HG03439 (cell line): ENCODE measurements around the gene CUL4A.
A peak's percentile ranks its signal among the peaks of the same experiment; 100 is the strongest.

ENCODE experiments used
- ATAC-seq: cut with Tn5 transposase; IDR thresholded peaks from one replicate; pipeline ENCODE4 v1.9.1; 2021; ENCODE audit warnings: mild to moderate bottlenecking, moderate library complexity; ENCODE audit not compliant: unreplicated experiment

Gene CUL4A

DNA sequence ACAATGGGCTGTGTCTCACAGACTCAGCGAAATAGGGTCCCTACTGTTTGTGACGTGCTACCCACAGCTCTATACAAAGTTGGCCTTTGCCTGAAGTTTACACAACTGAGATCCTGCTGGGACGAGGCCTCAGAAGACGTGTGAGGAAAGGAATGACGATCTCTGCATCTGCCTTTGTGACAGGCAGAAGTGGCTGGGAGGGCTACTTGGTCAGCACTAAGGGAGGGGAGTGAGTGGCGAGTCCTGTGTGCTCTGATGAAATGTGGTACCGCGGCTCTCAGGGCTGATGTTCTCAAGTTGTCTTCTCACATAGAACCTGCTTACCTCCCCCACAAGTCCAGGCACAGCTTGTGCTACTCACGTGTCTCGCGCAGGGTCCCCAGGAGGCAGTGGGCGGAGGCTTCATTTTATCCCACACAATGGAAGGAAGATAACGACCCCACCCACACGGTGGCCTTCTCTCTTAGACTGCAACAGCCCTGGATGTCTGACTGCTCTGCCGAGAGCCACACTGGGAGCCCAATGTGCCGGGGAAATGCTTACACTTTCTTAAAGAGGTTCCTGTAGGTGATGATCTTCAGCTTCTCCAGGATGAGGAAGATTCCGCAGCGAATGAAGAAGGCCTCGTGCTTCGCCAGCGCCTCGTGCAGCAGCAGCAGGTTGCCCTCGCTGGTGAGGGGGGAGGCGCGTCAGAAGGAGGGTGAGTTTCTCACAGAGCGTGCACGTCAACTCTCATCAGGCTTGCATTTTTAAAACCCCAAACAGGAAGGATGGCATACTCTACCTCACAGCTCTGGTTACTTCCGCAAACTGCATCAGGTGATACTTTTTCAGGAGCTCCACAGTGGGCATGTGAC is 29.8 kb upstream of the CUL4A start:
- ATAC-seq, result no peak

GRCh38 chr13:113182046-113182445 is 27.4 kb upstream of the CUL4A start:
- ATAC-seq, result no peak

GRCh38 chr13:113183450-113184129 is 25.8 kb upstream of the CUL4A start:
- ATAC-seq, result no peak

DNA sequence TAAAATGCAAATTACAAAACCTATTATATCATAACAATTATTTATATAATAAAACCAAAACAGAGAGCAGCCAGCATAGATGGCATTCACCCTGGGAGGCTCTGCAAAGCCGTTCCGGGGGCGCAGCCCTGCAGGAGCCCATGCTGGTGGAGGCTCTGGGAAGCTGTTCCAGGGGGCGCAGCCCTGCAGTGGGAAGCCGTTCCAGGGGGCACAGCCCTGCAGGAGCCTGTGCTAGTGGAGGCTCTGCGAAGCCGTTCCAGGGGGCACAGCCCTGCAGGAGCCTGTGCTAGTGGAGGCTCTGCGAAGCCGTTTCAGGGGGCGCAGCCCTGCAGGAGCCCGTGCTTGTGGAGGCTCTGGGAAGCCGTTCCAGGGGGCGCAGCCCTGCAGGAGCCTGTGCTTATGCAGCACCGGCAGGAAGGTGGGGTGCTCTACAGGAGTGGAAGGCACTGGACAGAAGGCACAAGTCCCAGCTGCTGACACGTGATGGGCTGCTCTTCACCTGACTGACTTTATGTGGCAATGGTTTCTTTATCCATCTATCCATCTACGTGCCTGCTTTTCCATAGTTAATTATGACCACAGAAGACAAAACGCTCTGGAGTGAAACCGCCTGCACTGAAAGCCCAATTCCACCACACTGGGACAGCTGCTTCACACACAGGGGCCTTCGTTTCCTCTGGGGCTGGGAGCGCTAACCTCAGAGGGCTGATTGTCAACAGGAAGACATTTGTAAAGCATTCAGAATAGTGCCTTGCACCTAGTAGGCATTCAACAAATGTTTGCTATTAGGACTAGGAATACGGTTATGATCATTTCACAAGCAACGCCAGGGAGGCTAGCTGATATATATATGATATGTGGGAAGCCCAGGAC is 24.6 kb upstream of the CUL4A start:
- no peak for ATAC-seq

DNA sequence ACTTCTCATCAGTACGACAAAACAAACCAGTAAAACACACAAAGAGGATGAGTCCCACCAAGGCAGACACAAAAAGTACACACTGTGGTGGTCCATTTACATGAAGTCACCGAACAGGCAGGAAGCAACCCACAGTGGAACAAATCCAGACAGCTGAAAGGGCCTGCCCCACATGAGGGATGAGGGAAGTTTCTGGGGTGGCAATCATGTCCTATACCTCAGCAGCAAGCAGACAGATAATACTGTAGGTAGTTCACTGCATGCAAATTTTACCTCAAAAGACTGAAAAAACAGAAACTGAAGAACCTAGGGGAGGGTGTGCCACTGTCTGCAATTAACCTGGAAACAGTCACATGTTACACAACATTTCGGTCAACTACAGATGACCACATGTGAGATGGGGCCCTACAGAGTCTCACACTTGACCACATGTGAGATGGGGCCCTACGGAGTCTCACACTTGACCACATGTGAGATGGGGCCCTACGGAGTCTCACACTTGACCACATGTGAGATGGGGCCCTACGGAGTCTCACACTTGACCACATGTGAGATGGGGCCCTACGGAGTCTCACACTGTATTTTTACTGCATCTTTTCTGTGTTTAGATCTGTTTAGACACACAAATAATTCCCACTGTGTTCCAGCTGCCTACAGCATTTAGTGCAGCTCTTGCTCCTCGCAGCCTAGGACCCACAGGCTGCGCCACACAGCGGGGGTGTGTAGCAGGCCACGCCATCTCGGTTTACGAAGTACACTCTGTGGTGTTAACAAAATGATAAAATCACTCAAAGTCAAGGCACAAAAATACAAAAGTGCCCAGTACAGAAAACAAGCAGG is 23.1 kb upstream of the CUL4A start:
- ATAC-seq, result peak; percentile 94

GRCh38 chr13:113187263-113187669 is 22.1 kb upstream of the CUL4A start:
- ATAC-seq, result no peak

DNA sequence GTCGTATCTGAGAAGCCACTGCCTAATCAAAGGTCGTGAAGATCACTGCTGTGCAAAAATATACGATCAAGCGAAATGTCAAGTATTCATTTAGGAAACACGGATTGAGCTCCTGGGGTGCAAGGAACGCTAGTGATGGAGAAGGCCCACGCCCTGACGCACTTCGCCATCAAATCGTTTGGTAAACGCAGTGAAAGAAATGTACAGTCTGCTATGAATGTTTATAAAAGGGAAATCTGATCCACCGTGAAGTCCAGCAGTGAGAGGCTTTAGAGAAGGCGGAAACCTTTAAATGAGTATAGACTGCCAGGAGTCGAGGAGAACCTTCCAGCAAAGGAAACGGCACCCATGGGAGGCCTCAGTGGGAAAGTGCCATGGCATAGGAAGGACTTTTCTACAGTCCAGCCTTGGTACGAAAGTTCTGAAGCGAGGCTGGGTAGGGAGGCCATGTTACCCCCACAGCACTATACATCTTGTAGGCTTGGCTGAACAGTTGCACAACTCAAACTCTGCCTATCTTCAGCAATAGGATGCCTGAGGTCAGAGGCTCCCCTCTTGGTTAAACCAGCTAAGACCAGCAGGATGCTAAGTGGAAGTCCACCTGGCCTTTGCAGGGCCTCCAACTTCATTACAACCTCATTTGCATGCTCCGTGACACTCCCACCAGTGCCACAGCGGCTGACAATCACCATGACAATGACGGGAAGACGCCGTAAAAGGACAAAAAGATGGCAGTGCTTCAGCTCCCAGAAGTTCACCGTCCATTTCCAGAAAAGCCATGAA is 21.3 kb upstream of the CUL4A start:
- ATAC-seq, result no peak

DNA sequence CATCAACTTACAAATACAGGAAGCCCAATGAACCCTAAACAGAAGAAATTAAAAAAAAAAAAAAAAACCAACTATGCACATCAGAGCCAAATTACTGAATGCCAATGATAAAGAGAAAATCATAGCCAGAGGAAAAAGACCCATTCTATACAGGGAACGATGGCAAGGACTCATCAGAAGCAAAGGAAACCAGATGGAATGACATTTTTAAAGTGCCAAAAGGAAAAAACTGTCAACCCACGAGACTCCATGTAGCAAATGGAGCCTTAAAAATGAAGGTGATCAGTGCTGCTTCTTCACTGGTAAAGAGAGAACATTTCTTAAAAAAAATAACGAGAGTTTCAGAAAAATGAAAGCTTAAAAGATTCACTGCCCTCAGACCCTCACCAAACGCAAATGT is 19.2 kb upstream of the CUL4A start:
- ATAC-seq, result no peak

DNA sequence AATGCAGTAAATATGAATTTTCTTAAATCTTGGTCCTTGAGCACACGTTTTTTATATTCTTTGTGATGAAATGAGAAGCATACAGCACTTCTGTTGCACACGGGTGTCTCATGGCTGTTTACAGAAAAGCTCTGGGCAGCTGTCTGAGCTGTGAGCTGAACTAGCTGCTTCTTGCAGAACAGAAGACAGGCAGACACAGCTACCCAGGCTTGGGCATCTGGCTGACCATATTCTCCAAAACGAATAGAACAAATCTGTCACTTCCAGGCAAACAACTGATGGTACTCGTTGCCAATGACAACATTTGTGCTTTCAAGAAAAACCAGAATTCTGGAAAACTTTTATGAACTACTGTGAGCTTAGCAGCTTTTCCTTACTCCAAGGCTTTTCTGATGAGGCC is 17.1 kb upstream of the CUL4A start:
- no peak for ATAC-seq

GRCh38 chr13:113192902-113193301 is 16.5 kb upstream of the CUL4A start:
- no peak for ATAC-seq

- no peak for ATAC-seq
These were observed 14.1 kb upstream of the CUL4A start for GRCh38 chr13:113195360-113195759.

DNA sequence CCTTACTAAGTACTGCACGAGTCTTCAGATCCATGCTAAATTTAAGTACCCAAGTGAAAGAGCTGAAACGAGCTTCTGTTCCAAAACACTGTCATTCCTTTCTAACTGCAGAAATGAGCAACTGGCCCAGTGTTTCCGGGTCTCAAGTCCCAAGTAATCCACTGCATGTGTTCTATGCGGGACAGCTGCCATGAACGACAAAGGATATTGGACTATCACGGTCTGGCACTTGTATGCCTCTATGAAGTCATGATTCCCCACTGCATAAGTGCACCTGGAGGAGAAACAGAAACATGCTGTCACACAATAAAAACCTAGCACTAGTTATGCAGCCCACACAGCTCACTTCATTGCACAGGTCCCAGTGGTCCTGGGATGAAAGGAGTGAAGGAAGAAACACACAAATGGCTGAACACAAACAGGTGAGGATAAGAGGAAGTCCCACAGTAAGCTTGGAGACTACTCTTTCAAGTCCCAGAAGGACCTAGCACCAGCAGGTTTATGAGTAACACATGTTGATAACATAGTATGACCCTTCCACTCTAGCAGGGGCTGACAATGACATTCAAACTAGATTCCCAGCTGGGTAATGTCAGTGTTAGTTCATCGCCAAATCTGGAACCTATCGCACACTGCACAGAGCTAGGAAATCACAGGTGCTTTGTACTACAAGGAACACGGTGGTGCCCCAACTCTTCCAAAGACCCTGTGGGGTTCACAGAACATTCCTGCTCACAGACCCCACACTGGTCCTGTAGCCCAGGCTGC is 12.3 kb upstream of the CUL4A start:
- no peak for ATAC-seq

- no peak for ATAC-seq
These were observed 7.6 kb upstream of the CUL4A start for GRCh38 chr13:113201815-113202214.

DNA sequence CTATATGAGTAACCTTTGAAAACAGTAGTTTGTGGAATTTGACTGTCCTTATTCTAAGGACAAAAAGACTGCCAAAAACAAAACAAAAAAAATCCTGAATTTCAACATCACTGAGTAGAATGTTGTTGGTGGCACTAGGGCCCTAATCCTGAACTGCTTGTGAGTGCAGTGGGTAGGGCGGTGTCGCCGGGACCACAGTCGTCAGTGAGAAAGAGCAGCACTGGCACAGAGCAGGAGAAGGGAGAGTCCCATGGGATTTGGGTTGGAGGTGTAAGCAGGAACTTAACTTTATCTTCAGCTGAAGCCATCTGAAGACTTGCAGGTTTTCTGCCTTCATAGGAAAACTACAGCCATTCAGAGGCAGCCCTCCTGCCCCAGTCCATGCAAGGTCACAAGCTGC is 6.5 kb upstream of the CUL4A start:
- ATAC-seq, result no peak

DNA sequence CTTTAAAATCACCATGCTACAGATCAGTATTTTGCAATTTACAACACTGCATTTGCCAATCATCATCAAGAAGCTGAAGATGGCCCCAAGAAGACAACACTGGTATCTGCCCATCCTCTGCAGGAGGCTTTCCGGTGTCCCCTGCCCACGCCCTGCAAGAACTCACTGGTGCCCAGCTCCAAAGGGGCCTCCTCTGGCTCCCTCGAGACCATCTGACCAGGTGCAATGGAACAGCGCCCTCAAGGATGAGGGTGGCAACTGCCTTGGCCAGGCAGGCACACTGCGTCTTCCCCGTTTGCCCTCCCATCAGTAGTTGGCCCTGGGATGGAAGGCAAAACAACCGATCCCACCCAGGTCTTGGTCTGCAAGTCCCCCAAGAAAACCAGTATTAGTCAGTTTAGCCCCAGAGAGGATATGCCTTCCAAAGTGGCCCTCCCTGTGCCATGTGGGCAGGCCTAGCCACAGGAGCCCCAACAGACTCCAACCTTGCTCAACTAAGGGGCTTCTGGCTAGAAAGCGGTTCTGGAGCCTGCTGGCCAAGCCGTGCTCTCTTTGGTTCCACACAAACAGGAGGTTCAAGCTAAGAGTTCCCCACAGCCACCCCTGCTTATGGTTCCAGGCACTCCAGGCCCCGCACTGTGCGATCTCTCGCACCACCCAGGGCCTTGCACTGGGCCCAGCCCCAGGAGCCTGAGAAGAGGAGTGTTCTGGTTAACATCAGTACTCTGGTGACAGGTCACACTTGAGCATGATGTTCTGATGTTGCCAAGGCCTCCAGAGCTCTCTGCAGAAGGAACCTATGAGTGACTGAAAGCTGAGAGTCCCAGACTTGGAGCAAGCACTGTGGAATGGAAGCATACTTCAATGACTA is 5.7 kb upstream of the CUL4A start:
- no peak for ATAC-seq

GRCh38 chr13:113204378-113204734 is 5.1 kb upstream of the CUL4A start:
- no peak for ATAC-seq

DNA sequence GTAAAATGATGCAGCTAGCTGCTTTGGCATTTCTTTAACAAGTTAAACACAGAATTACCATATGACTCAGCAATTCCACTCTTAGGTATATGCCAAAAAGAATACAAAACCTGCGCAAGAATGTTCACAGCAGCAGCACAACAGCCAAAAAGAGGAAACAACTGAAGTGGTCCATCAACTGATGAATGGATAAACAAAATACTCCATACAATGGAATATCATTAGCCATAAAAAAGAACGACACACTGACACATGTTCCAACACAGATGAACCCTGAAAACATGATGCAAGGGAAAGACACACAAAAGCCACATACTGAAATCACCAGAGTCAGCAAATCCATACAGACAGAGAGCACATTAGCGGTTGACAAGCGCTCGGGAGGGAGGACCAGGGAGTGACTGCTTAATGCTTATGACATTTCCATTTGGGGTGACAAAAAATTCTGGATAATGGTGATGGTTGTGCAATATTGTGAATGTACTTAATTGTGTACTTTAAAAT is 3.9 kb upstream of the CUL4A start:
- ATAC-seq, result no peak

DNA sequence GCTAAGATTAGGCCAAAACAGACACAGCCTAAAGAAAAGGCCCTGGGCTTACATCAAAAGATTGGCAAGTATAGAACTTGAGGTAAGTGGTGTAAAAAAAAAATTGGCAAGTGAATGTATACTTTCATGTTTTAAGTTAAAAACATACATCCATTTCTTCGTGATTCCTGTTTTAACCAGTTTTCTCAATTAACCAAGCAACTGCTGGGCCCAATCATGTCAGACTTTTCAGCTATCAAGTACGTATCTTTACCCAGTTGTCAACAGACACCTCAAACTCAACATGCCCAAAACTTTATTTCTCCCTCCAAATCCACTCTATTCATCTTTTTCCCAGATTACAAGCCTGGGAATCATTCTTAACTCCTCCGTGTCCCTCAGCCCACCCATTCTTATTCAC is 2.0 kb upstream of the CUL4A start:
- no peak for ATAC-seq
